B cell (primary cell): ENCODE results near the gene HIRIP3. TPM values are rescaled to one million over a fixed set of nuclear protein-coding genes. Genes with fewer than 3 reads are reported as not detected.
A peak's percentile ranks its signal among the peaks of the same experiment; 100 is the strongest.

Source experiments
- ATAC-seq: fragments of 200-7000 bp; cut with Tn5 transposase; one replicate; pipeline ENCODE4 v1.10.0; 2021; ENCODE audit warnings: low read depth, mild to moderate bottlenecking, moderate number of reproducible peaks, moderate library complexity
- CTCF ChIA-PET: fragments of 350-600 bp; sonication (Branson Sonifier 250); formaldehyde crosslinking; loops from one replicate; lab custom pipeline; 2021; ENCODE audit warnings: antibody characterized with exemption, inconsistent platforms; lab: Charles Lee
- POLR2A ChIA-PET: fragments of 350-600 bp; sonication (Branson Sonifier 250); formaldehyde crosslinking; loops from one replicate; lab custom pipeline; 2021; ENCODE audit warnings: antibody characterized with exemption; lab: Charles Lee
- DNase-seq: peaks from one replicate; pipeline ENCODE4 v3.0.0; 2013
- H2AFZ ChIP-seq: 2 replicates; pipeline ENCODE4 v1.6.1; 2012; ENCODE audit warnings: mild to moderate bottlenecking, low read depth, low read length; ENCODE audit not compliant: insufficient read depth, poor library complexity, severe bottlenecking
- H3K27ac ChIP-seq, 2 donors: 1 replicate in 1 of 2; 2 replicates in 1 of 2; pipeline ENCODE4 v1.5.1; 2012 to 2013; ENCODE audit warnings: low read length in 2 of 2, mild to moderate bottlenecking in 2 of 2, moderate library complexity in 1 of 2
- H3K27me3 ChIP-seq, 4 experiments: fragments of 200-600 bp in 1 of 4; sonication (generic) in 1 of 4; replicated peaks in 1 of 4; 1 replicate in 2 of 4; 2 replicates in 2 of 4; pipeline versions ENCODE4 v1.6.1 to v1.7.0; 2013 to 2016; ENCODE audit warnings: low read length in 3 of 4, mild to moderate bottlenecking in 2 of 4, mixed read lengths in 1 of 4, moderate library complexity in 1 of 4; ENCODE audit not compliant: insufficient read depth in 4 of 4, control insufficient read depth in 3 of 4; ENCODE audit errors: control extremely low read depth in 1 of 4
- H3K36me3 ChIP-seq, 2 experiments: replicated peaks in 1 of 2; 1 replicate in 1 of 2; 2 replicates in 1 of 2; pipeline versions ENCODE4 v1.6.1 to v1.7.1; 2013; ENCODE audit warnings: low read length in 1 of 2; ENCODE audit not compliant: insufficient read depth in 2 of 2, control insufficient read depth in 1 of 2; ENCODE audit errors: control extremely low read depth in 1 of 2, extremely low read depth in 1 of 2
- H3K4me1 ChIP-seq, 2 donors: fragments of 200-600 bp in 1 of 2; sonication (generic) in 1 of 2; 1 replicate in 1 of 2; 2 replicates in 1 of 2; pipeline versions ENCODE4 v1.5.1 to v1.6.1; 2013 to 2017; ENCODE audit warnings: low read length in 2 of 2; ENCODE audit not compliant: control insufficient read depth in 2 of 2, insufficient read depth in 2 of 2
- H3K4me2 ChIP-seq: replicated peaks from 2 replicates; pipeline ENCODE3; 2012; ENCODE audit warnings: mild to moderate bottlenecking, low read depth, low read length; ENCODE audit not compliant: poor library complexity, severe bottlenecking
- H3K4me3 ChIP-seq, 5 experiments: fragments of 200-600 bp in 1 of 5; sonication (generic) in 1 of 5; 1 replicate in 3 of 5; 2 replicates in 2 of 5; pipeline versions ENCODE4 v1.5.1 to v1.7.0; 2011 to 2016; ENCODE audit warnings: low read length in 4 of 5, mild to moderate bottlenecking in 4 of 5, low read depth in 2 of 5, control low read depth in 1 of 5, moderate library complexity in 1 of 5; ENCODE audit not compliant: insufficient read depth in 1 of 5; ENCODE audit errors: control extremely low read depth in 1 of 5, extremely low read depth in 1 of 5
- H3K79me2 ChIP-seq: fragments of 200-600 bp; sonication (generic); one replicate; pipeline ENCODE4 v1.6.0; 2016; ENCODE audit warnings: low read length; ENCODE audit not compliant: control insufficient read depth, insufficient read depth
- H3K9ac ChIP-seq: fragments of 200-600 bp; sonication (generic); 2 replicates; pipeline ENCODE4 v1.6.1; 2017; ENCODE audit warnings: mild to moderate bottlenecking, low read length, moderate library complexity
- H3K9me3 ChIP-seq, 3 donors: one replicate each; pipeline versions ENCODE4 v1.6.1 to v1.7.1; 2013; ENCODE audit warnings: low read length in 2 of 3; ENCODE audit not compliant: control insufficient read depth in 2 of 3, insufficient read depth in 1 of 3; ENCODE audit errors: control extremely low read depth in 1 of 3
- H4K20me1 ChIP-seq: 2 replicates; pipeline ENCODE4 v1.6.0; 2012; ENCODE audit warnings: mild to moderate bottlenecking, low read length; ENCODE audit not compliant: insufficient read depth, control insufficient read depth, poor library complexity, severe bottlenecking
- H3K27ac Mint-ChIP-seq: one replicate; pipeline ENCODE4 v1.8.0; 2021; ENCODE audit warnings: mixed read lengths
- H3K27me3 Mint-ChIP-seq: one replicate; pipeline ENCODE4 v1.8.0; 2021; ENCODE audit warnings: mixed read lengths
- H3K4me1 Mint-ChIP-seq: one replicate; pipeline ENCODE4 v1.8.0; 2021; ENCODE audit warnings: mixed read lengths
- H3K4me3 Mint-ChIP-seq: one replicate; pipeline ENCODE4 v1.8.0; 2021; ENCODE audit warnings: mixed read lengths
- H3K9me3 Mint-ChIP-seq: one replicate; pipeline ENCODE4 v1.8.0; 2022; ENCODE audit warnings: mixed read lengths; ENCODE audit not compliant: insufficient read depth
- EZH2 ChIP-seq: IDR thresholded peaks from 2 replicates; pipeline ENCODE4 v1.6.1; 2012; ENCODE audit warnings: borderline replicate concordance, low read depth, mild to moderate bottlenecking, moderate library complexity, low read length; ENCODE audit not compliant: insufficient read depth, poor library complexity, severe bottlenecking
- WGBS: methylation state at CpG from one replicate; pipeline ENCODE4 v1.1.5; 2013; ENCODE audit warnings: missing lambda C conversion rate; ENCODE audit not compliant: insufficient coverage; 5-methylcytosine and 5-hydroxymethylcytosine counted together
- intact Hi-C: fragments of 100-400 bp; cut with micrococcal nuclease; formaldehyde crosslinking; loops from one replicate; pipeline ENCODE4 v1.10.0; 2022
- polyA plus RNA-seq: library from polyadenylated mRNA; depleted of rRNA; stranded (reverse); fragments of >200 nt; gene quantifications from 2 replicates; pipeline ENCODE4 v1.2.3, GENCODE V29; 2012
- total RNA-seq, 2 donors: library from RNA; stranded (reverse); fragments of 120-200 nt in 1 of 2; gene quantifications; 1 replicate in 1 of 2; 2 replicates in 1 of 2; pipeline versions ENCODE4 v1.2.3 to v1.2.4, GENCODE V29; 2013 to 2022
- TF ChIP-seq, protein P1 (sequence below): fragments of 200-600 bp; IDR thresholded peaks from one replicate; pipeline ENCODE4 v1.8.0; 2022; ENCODE audit warnings: antibody characterized with exemption, mild to moderate bottlenecking

The HIRIP3 gene
- total and polyA plus RNA-seq, 2 donors (not counting 1 experiment from before 2014, with no cell fraction given): 12.2 to 13.9 TPM

DNA sequence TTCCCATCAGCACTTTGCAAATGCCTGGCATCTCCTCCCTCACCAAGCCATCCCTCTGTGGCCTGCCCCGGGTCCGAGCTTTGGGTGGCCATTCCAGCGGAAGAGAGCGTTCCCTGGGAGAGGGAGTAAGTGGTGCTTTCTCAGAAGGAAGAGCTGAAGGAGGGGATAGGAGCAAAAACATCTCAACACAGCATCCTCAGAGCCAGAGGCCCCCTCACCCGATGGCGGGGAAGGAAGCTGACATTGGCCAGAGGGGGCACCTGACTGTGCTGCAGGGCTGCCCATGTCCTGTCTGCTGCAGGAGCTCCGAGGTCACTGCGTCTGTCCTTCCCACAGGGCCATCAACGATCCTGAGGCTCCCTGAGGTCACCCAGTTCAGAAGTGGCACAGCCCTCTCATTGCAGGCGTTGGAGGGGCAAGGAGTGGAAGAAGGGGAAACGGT, 36.1 kb upstream of the HIRIP3 start:
- H3K27me3 Mint-ChIP-seq: peaks cover 59% of the 10 kb centered on the region
- no peak for TF ChIP-seq EZH2
- TF ChIP-seq, protein P1, sequence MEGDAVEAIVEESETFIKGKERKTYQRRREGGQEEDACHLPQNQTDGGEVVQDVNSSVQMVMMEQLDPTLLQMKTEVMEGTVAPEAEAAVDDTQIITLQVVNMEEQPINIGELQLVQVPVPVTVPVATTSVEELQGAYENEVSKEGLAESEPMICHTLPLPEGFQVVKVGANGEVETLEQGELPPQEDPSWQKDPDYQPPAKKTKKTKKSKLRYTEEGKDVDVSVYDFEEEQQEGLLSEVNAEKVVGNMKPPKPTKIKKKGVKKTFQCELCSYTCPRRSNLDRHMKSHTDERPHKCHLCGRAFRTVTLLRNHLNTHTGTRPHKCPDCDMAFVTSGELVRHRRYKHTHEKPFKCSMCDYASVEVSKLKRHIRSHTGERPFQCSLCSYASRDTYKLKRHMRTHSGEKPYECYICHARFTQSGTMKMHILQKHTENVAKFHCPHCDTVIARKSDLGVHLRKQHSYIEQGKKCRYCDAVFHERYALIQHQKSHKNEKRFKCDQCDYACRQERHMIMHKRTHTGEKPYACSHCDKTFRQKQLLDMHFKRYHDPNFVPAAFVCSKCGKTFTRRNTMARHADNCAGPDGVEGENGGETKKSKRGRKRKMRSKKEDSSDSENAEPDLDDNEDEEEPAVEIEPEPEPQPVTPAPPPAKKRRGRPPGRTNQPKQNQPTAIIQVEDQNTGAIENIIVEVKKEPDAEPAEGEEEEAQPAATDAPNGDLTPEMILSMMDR: no peak
- H3K4me2 ChIP-seq: peak overlapping the region; percentile 56
- peaks cover 10% of the 10 kb centered on the region for H3K4me1 Mint-ChIP-seq
- no peak overlapping the region for H3K27ac Mint-ChIP-seq
- H3K9me3 Mint-ChIP-seq: no peaks in the 10 kb centered on the region
- H3K4me3 Mint-ChIP-seq: peak overlapping the region; percentile 19
- CTCF ChIA-PET: interaction anchor here (1.0 to 3.3 kb wide), 9 partner anchors 8 to 340 kb away, joined by 3 to 18 read pairs (median 5); partner anchors contain the start of gene C16orf92
- H3K4me3 ChIP-seq: no peak overlapping the region
- no peak overlapping the region for H3K9ac ChIP-seq
- no peak overlapping the region for H3K27ac ChIP-seq
- H3K4me1 ChIP-seq: peaks cover 10 to 21% of the 10 kb centered on the region in 2 donors
- H3K79me2 ChIP-seq: no peaks in the 10 kb centered on the region
- ATAC-seq (no peak), DNase-seq (no peak)
- peaks cover 0 to 61% (median 29%) of the 10 kb centered on the region in 4 experiments for H3K27me3 ChIP-seq
- peaks cover 0 to 15% (median 0%) of the 10 kb centered on the region in 3 donors for H3K9me3 ChIP-seq
- POLR2A ChIA-PET: interaction anchor here (0.5 kb wide), 1 partner anchor 241 kb away, joined by 3 read pairs; the partner anchor contains the start of gene KIF22
- H4K20me1 ChIP-seq: no peaks in the 10 kb centered on the region
- H2AFZ ChIP-seq: no peak overlapping the region
- H3K36me3 ChIP-seq: no peaks in the 10 kb centered on the region
- 15% methylated on average over 6 of the region's 11 CpGs for WGBS
- intact Hi-C loops: no loop called here

DNA sequence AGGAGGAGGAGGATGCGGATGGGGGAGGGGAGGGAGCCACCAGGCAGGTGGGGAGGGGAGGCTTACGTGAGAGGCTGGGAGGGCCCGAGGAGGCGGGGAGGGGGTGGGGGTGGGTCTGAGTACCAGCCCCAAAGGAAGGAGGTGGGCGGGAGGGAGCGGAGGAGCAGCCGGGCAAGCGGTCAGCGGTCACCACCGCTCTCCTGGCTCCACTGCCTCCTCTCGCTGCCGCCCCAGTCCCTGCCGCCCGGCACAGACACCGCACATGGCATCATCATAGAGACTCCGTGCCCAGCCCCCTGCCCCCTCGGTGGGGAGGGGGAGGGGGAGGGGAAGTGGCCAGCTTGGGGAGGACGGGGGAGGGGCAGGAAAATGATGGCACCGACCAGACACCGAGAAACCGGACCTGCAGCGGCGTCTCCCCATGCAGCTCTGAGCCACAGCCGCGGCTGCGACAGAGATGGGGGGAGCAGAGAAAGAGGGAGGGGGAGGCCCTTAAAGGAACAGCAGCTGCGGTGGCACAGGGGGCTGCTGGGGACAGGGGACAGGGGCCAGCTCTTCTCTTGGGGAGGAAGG, 35.5 kb upstream of the HIRIP3 start, which contains the start of gene TLCD3B:
TLCD3B (minus strand) TSS at position 431 of the 573 bp plus-strand sequence. CDS start 744 bp downstream, outside the sequence.
- Histone ChIP-seq H3K4me3 (no peak within 1 kb of the TSS), H4K20me1 (no peaks in the 10 kb centered on the region), H3K9ac (no peak within 1 kb of the TSS), H3K27ac (no peak within 1 kb of the TSS), H3K36me3 (no peaks in the 10 kb centered on the region), H3K4me1 (peaks cover 10 to 21% of the 10 kb centered on the region in 2 donors), H3K79me2 (no peaks in the 10 kb centered on the region), H3K27me3 (peaks cover 0 to 61% (median 29%) of the 10 kb centered on the region in 4 experiments), H3K4me2 (peak within 1 kb of the TSS; percentile 56), H3K9me3 (peaks cover 0 to 15% (median 0%) of the 10 kb centered on the region in 3 donors), H2AFZ (no peak within 1 kb of the TSS)
- DNase-seq (no peak), ATAC-seq (peak; percentile 31)
- Mint-ChIP-seq H3K27me3 (peaks cover 60% of the 10 kb centered on the region), H3K4me1 (peaks cover 10% of the 10 kb centered on the region), H3K9me3 (no peaks in the 10 kb centered on the region), H3K4me3 (peak within 1 kb of the TSS; percentile 49), H3K27ac (no peak within 1 kb of the TSS)
- CTCF ChIA-PET: interaction anchor here (1.0 to 3.3 kb wide), 7 partner anchors 9 to 339 kb away, joined by 3 to 18 read pairs (median 5); no protein-coding TSS in a partner anchor
- WGBS: under 1% methylated on average over 19 of the region's 27 CpGs
- intact Hi-C loops: no loop called here
- TF ChIP-seq, protein P1: no peak
- no peak for TF ChIP-seq EZH2
- POLR2A ChIA-PET: interaction anchor here (0.5 kb wide), 1 partner anchor 241 kb away, joined by 3 read pairs; the partner anchor contains the start of gene KIF22
